ENCODE measurements around the gene CSTF2.

GRCh38 chrX:100819534-100819836 lies 706 bp upstream of the CSTF2 start:
- TF ChIP-seq CTCF (IDR thresholded peaks at IDR 0.05; ENCODE audit: poor library complexity) = no peak
- no peak for TF ChIP-seq EZH2phosphoT487 (IDR thresholded peaks at IDR 0.05; ENCODE audit: low read depth, severe bottlenecking, unreplicated experiment)
- TF ChIP-seq EZH2 (IDR thresholded peaks at IDR 0.05; ENCODE audit: borderline replicate concordance) = no peak

All from hepatocyte (in vitro differentiated cells).